HG03064 (cell line): ENCODE results near the gene OOSP1.
"Not testable (repeated sequence)": the region's sequence is repeated elsewhere in the genome, so short reads cannot be mapped to it uniquely, and the experiment has no call there.

Source experiments
- ATAC-seq: cut with Tn5 transposase; IDR thresholded peaks from one replicate; pipeline ENCODE4 v1.9.1; 2021; ENCODE audit warnings: low read depth; ENCODE audit not compliant: unreplicated experiment

The OOSP1 gene

GRCh38 chr11:59957094-59957493 lies 18.9 kb downstream of the OOSP1 start:
- ATAC-seq, result no peak

GRCh38 chr11:59960502-59961381 lies 22.5 kb downstream of the OOSP1 start:
- ATAC-seq, result no peak

GRCh38 chr11:59962107-59962482 lies 23.9 kb downstream of the OOSP1 start:
- no peak for ATAC-seq

GRCh38 chr11:59963733-59964132 lies 25.5 kb downstream of the OOSP1 start, which contains the start of gene OOSP4A:
Gene OOSP4A (plus strand): TSS chr11:59964033. CDS start chr11:59964033, 0 bp downstream.
- ATAC-seq, result no peak

GRCh38 chr11:59965424-59965823 lies 27.2 kb downstream of the OOSP1 start:
- ATAC-seq, result no peak

- no peak for ATAC-seq
Observed at GRCh38 chr11:59966201-59966600, 28.0 kb downstream of the OOSP1 start.

- ATAC-seq, result no peak
Observed at GRCh38 chr11:59967677-59968394, 29.6 kb downstream of the OOSP1 start.

GRCh38 chr11:59968395-59968783 lies 30.2 kb downstream of the OOSP1 start:
- no peak for ATAC-seq

- no peak for ATAC-seq
Observed at GRCh38 chr11:59973097-59973496, 34.9 kb downstream of the OOSP1 start.

GRCh38 chr11:59981106-59981770 lies 43.0 kb downstream of the OOSP1 start:
- ATAC-seq, result no peak

- ATAC-seq, result not testable (repeated sequence)
Observed at GRCh38 chr11:59982037-59982436, 43.8 kb downstream of the OOSP1 start.

- no peak for ATAC-seq
Observed at GRCh38 chr11:59983212-59983611, 45.0 kb downstream of the OOSP1 start.

GRCh38 chr11:59984368-59984767 lies 46.1 kb downstream of the OOSP1 start:
- no peak for ATAC-seq

GRCh38 chr11:59990421-59990820 lies 52.2 kb downstream of the OOSP1 start:
- no peak for ATAC-seq

- ATAC-seq, result no peak
Observed at GRCh38 chr11:59992425-59992824, 54.2 kb downstream of the OOSP1 start.

- ATAC-seq, result no peak
Observed at GRCh38 chr11:59997800-59998199, 59.6 kb downstream of the OOSP1 start.

- ATAC-seq, result no peak
Observed at GRCh38 chr11:59999691-60000090, 61.5 kb downstream of the OOSP1 start.

GRCh38 chr11:60003729-60004128 lies 65.5 kb downstream of the OOSP1 start:
- no peak for ATAC-seq

- ATAC-seq, result no peak
Observed at GRCh38 chr11:60005360-60005759, 67.1 kb downstream of the OOSP1 start.
